Measurements from ENCODE around the gene BANF1. TPM values are rescaled to one million over a fixed set of nuclear protein-coding genes. Genes with fewer than 3 reads are reported as not detected.

The BANF1 gene
- total and polyA plus RNA-seq, 2 of the 13 experiments (the other 11 are each of a cell fraction or from before 2014, with no cell fraction given): 40.5 to 86.5 TPM

DNA sequence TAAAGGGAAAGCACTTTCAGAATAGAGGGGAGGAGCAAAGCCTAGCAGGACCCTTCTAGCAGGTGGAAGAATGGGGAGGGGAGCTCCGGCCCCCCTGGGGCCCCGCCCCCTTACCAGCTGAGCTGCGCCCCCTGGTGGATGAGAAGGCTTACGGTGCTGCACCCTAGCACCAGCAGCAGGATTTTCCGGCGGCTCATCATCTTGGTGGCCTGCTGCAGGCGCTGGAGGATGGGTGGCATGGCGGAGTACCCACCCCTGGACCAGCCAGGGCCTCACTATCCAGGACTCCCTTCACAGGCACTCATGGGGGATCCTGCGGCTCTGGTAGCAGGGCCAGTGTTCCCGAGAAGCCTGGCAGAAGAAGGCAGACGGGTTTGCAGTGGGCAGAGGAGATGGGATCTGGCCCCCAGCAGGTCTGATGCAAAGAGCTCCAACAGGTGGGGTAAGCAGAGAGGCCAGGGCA is 42.9 kb downstream of the BANF1 start (continued):
- TF ChIP-seq PRPF4 (IDR thresholded peaks at IDR 0.05; ENCODE audit: low read depth, low read length, poor library complexity, severe bottlenecking): no peak
- TF ChIP-seq, protein P1, sequence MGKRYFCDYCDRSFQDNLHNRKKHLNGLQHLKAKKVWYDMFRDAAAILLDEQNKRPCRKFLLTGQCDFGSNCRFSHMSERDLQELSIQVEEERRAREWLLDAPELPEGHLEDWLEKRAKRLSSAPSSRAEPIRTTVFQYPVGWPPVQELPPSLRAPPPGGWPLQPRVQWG (CRISPR knock-in tag; IDR thresholded peaks at IDR 0.05; ENCODE audit: borderline replicate concordance, low read depth): no peak
- TF ChIP-seq, protein P2, sequence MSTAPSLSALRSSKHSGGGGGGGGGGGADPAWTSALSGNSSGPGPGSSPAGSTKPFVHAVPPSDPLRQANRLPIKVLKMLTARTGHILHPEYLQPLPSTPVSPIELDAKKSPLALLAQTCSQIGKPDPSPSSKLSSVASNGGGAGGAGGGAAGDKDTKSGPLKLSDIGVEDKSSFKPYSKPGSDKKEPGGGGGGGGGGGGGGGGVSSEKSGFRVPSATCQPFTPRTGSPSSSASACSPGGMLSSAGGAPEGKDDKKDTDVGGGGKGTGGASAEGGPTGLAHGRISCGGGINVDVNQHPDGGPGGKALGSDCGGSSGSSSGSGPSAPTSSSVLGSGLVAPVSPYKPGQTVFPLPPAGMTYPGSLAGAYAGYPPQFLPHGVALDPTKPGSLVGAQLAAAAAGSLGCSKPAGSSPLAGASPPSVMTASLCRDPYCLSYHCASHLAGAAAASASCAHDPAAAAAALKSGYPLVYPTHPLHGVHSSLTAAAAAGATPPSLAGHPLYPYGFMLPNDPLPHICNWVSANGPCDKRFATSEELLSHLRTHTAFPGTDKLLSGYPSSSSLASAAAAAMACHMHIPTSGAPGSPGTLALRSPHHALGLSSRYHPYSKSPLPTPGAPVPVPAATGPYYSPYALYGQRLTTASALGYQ (CRISPR knock-in tag; IDR thresholded peaks at IDR 0.05): no peak
- TF ChIP-seq RXRA (CRISPR knock-in tag; IDR thresholded peaks at IDR 0.05): no peak
- TF ChIP-seq, protein P3, sequence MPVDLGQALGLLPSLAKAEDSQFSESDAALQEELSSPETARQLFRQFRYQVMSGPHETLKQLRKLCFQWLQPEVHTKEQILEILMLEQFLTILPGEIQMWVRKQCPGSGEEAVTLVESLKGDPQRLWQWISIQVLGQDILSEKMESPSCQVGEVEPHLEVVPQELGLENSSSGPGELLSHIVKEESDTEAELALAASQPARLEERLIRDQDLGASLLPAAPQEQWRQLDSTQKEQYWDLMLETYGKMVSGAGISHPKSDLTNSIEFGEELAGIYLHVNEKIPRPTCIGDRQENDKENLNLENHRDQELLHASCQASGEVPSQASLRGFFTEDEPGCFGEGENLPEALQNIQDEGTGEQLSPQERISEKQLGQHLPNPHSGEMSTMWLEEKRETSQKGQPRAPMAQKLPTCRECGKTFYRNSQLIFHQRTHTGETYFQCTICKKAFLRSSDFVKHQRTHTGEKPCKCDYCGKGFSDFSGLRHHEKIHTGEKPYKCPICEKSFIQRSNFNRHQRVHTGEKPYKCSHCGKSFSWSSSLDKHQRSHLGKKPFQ (CRISPR knock-in tag; IDR thresholded peaks at IDR 0.05; ENCODE audit: insufficient replicate concordance): no peak
- TF ChIP-seq, protein P4, sequence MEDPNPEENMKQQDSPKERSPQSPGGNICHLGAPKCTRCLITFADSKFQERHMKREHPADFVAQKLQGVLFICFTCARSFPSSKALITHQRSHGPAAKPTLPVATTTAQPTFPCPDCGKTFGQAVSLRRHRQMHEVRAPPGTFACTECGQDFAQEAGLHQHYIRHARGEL (CRISPR knock-in tag; IDR thresholded peaks at IDR 0.05): no peak
- TF ChIP-seq, protein P5, sequence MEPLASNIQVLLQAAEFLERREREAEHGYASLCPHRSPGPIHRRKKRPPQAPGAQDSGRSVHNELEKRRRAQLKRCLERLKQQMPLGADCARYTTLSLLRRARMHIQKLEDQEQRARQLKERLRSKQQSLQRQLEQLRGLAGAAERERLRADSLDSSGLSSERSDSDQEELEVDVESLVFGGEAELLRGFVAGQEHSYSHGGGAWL (CRISPR knock-in tag; IDR thresholded peaks at IDR 0.05): no peak
- TF ChIP-seq ZNF350 (CRISPR knock-in tag; IDR thresholded peaks at IDR 0.05; ENCODE audit: borderline replicate concordance, low read depth): no peak; the same call in 1 of the 2 replicates
- no peak for TF ChIP-seq TSC22D2 (CRISPR knock-in tag; IDR thresholded peaks at IDR 0.05; ENCODE audit: borderline replicate concordance)
- TF ChIP-seq ZFX (CRISPR knock-in tag; IDR thresholded peaks at IDR 0.05; ENCODE audit: low read depth): peak; percentile 31; the same call in 1 of the 2 replicates
- TF ChIP-seq ZNF709 (CRISPR knock-in tag; IDR thresholded peaks at IDR 0.05): no peak
- no peak for TF ChIP-seq HDAC2 (CRISPR knock-in tag; IDR thresholded peaks at IDR 0.05)
- TF ChIP-seq, protein P6, sequence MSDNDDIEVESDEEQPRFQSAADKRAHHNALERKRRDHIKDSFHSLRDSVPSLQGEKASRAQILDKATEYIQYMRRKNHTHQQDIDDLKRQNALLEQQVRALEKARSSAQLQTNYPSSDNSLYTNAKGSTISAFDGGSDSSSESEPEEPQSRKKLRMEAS (IDR thresholded peaks at IDR 0.05): no peak
- TF ChIP-seq, protein P7, sequence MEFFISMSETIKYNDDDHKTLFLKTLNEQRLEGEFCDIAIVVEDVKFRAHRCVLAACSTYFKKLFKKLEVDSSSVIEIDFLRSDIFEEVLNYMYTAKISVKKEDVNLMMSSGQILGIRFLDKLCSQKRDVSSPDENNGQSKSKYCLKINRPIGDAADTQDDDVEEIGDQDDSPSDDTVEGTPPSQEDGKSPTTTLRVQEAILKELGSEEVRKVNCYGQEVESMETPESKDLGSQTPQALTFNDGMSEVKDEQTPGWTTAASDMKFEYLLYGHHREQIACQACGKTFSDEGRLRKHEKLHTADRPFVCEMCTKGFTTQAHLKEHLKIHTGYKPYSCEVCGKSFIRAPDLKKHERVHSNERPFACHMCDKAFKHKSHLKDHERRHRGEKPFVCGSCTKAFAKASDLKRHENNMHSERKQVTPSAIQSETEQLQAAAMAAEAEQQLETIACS (CRISPR knock-in tag; IDR thresholded peaks at IDR 0.05): no peak
- TF ChIP-seq ZNF670 (CRISPR knock-in tag; IDR thresholded peaks at IDR 0.05; ENCODE audit: borderline replicate concordance): no peak
- TF ChIP-seq, protein P8, sequence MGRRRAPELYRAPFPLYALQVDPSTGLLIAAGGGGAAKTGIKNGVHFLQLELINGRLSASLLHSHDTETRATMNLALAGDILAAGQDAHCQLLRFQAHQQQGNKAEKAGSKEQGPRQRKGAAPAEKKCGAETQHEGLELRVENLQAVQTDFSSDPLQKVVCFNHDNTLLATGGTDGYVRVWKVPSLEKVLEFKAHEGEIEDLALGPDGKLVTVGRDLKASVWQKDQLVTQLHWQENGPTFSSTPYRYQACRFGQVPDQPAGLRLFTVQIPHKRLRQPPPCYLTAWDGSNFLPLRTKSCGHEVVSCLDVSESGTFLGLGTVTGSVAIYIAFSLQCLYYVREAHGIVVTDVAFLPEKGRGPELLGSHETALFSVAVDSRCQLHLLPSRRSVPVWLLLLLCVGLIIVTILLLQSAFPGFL (CRISPR knock-in tag; IDR thresholded peaks at IDR 0.05): no peak
- no peak for TF ChIP-seq ZFP36 (IDR thresholded peaks at IDR 0.05; ENCODE audit: borderline replicate concordance, low read depth, low read length, partially characterized antibody)
- TF ChIP-seq PLRG1 (conservative IDR thresholded peaks at IDR 0.05): no peak

Measured in HepG2 (cell line).